GM18861 (cell line): ENCODE data around the gene TMEM185A.
"Not testable (repeated sequence)": the region's sequence is repeated elsewhere in the genome, so short reads cannot be mapped to it uniquely, and the experiment has no call there.

ENCODE experiments used
- ATAC-seq: cut with Tn5 transposase; IDR thresholded peaks from one replicate; pipeline ENCODE4 v1.9.1; 2021; ENCODE audit not compliant: unreplicated experiment

The TMEM185A gene

DNA sequence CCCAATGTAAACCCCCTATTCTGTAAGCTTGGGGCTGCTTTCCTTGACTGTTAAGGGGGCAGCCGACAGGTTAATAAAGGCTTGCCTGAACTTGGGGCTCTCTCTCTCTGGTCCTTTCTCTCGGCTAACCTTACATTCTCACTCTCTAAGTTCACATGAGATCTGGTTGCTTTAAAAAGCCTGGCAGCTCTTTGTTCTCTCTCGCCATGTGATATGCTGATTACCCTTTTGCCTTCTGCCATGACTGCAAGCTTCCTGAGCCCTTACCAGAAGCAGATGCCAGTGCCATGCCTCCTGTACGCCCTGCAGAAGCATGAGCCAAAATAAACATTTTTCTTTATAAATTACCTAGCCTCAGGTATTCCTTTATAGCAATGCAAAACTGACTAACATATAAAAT, 76.3 kb downstream of the TMEM185A start:
- not testable (repeated sequence) for ATAC-seq

DNA sequence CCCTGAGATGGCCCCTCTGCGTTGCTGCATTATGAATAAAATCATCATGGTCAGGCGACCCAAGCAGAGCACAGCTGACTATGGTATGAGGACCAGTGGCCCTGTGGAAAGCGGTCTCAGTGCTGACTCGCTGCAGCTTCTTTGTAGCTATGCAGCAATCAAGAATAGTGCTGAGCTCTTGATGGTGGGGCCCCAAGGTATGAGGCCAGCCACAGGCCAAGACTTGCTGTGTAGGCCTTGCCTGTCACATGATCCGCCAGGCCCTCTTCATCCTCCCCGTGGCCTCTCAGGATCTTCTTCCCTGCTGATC, 79.7 kb downstream of the TMEM185A start:
- ATAC-seq: not testable (repeated sequence)

DNA sequence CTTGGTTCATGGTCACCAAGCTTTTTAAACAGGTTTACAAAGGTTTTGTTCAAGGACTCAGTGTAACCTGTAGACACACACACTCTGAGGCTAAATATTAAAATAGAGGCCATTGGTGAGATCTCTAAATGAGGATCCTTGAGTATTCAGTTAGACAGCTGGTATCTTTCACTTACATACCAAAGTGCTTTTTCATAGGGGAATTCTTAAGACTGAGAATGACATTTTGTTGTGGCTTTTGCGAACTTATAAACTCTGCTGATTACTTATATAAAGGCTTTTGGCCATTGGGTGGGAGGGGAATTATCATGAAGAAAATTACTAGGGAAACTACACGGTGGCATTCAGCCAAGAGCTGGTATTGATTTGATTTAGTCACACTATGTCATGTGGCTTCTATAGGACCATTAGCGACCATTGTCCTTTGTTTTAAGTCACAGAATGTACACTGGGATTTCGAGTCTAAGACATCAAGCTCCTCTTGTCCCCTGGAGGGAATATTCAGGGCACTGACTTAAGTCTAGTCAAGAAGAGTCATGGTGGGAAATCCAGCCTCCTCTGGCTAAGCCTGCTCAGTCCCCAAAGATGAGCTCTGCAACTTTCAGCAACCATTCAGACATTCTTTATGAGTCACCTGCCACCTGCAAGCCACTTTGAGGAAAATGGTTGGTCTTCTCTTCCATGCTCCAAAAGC, 80.2 kb downstream of the TMEM185A start:
- ATAC-seq: not testable (repeated sequence)

DNA sequence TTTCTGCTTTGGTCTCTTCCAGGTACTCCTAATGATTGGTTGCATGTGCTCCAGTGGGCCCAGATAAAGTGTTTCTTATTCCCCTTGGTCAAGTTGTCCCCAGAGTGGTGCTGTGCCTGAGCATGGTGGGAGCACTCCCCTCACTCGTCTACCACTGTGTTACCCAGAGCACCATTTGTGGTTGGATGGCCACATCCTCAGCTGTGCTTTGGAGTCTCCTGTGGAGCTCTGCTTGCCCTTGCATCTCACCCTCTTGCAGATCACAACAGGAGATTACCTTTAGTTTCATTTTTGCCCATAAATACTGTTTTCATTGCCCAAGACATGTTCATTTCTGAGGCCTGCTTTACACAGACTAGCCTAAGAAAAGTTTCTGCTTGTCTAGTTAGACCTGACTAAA, 81.1 kb downstream of the TMEM185A start:
- ATAC-seq: not testable (repeated sequence)

DNA sequence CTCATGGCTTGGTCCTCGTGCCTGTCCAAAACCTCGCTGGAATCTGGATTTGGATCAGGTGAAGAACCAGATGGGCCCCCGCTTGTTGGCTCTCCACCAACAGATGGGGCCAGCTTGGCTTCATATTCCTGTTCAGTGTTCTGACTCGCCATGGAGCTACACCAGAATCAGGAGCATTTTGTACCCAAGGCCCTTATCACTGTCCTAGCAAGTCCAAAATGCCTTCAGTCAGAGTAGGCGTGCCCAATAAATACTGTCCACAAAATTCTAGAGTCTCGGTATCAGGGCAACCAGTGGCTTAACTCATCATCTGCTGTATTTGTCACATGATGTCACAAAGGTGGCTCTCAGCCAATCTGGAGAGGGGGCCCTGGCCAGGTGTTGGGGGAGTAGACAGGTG, 81.9 kb downstream of the TMEM185A start, which contains the start of gene HSFX3:
TSS of gene HSFX3 (minus strand) at position 224 of the 400 bp plus-strand sequence. CDS start at position 152, 72 bp downstream.
- not testable (repeated sequence) for ATAC-seq

DNA sequence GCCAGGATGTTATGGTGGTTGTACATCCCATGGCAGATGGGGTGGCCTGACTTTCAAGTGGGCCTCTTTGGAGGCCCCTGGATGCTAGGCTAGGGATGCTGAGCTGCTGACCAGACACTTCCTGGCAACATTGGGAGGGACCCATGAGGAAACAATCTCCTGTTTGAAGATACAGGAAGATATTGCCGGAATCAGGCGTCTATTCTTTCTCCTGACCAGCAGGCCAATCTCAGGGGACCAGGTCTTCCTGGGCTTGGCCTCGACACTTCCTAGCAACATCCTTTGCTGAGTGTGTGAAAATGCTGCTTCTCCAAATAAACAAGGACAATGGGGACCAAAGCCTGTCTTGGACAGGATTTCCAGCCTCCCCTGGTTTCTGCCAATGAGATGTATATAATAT, 83.8 kb downstream of the TMEM185A start:
- ATAC-seq: not testable (repeated sequence)

DNA sequence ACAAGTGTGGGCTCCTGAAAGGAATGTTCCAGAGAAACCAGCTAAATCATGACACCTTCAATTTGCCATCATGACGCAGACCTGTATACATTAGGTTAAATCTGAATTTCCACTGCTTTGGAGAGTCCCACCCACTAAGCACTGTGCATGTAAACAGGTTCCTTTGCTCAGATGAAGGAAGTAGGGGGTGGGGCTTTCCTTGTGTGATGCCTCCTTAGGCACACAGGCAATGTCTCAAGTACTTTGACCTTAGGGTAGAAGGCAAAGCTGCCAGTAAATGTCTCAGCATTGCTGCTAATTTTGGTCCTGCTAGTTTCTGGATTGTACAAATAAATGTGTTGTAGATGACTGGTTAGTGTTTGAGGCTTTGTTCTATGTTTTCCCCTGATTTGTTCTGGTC, 84.6 kb downstream of the TMEM185A start:
- not testable (repeated sequence) for ATAC-seq
